ENCODE data around the gene BOC.

Gene BOC

GRCh38 chr3:113223475-113224281, 12.3 kb downstream of the BOC start:
- H3K9me3 ChIP-seq (ENCODE audit: control insufficient read depth in 1 of 2, low read length in 2 of 2) = no peaks in the 10 kb centered on the region
- peaks cover 4 to 8% of the 10 kb centered on the region in 2 donors for H3K4me1 ChIP-seq (ENCODE audit: control insufficient read depth in 1 of 2, insufficient read depth in 2 of 2, low read length in 2 of 2)
- H3K27me3 ChIP-seq (ENCODE audit: control insufficient read depth in 1 of 2, insufficient read depth in 2 of 2, low read length in 2 of 2) = no peaks in the 10 kb centered on the region
- H3K4me3 ChIP-seq (ENCODE audit: low read depth in 1 of 2, low read length in 2 of 2) = no peak overlapping the region
- no peak overlapping the region for H3K9ac ChIP-seq (ENCODE audit: low read depth in 1 of 2, low read length in 2 of 2)
- no peak overlapping the region for H3K27ac ChIP-seq (ENCODE audit: low read depth, low read length)
- H3K36me3 ChIP-seq (ENCODE audit: control insufficient read depth in 1 of 2, insufficient read depth in 2 of 2, low read length in 2 of 2) = no peaks in the 10 kb centered on the region

- peaks cover 4 to 8% of the 10 kb centered on the region in 2 donors for H3K4me1 ChIP-seq (ENCODE audit: control insufficient read depth in 1 of 2, insufficient read depth in 2 of 2, low read length in 2 of 2)
- H3K27ac ChIP-seq (ENCODE audit: low read depth, low read length) = no peak overlapping the region
Measured at GRCh38 chr3:113225286-113225685, 13.9 kb downstream of the BOC start.

GRCh38 chr3:113226491-113226890, 15.1 kb downstream of the BOC start:
- Histone ChIP-seq H3K9me3 (ENCODE audit: control insufficient read depth in 1 of 2, low read length in 2 of 2) (no peaks in the 10 kb centered on the region), H3K4me1 (ENCODE audit: control insufficient read depth in 1 of 2, insufficient read depth in 2 of 2, low read length in 2 of 2) (peaks cover 4 to 5% of the 10 kb centered on the region in 2 donors), H3K9ac (ENCODE audit: low read depth in 1 of 2, low read length in 2 of 2) (no peak overlapping the region), H3K4me3 (ENCODE audit: low read depth in 1 of 2, low read length in 2 of 2) (no peak overlapping the region), H3K36me3 (ENCODE audit: control insufficient read depth in 1 of 2, insufficient read depth in 2 of 2, low read length in 2 of 2) (no peaks in the 10 kb centered on the region), H3K27me3 (ENCODE audit: control insufficient read depth in 1 of 2, insufficient read depth in 2 of 2, low read length in 2 of 2) (no peaks in the 10 kb centered on the region), H3K27ac (ENCODE audit: low read depth, low read length) (no peak overlapping the region)

More at GRCh38 chr3:113225286-113225685, 13.9 kb downstream of the BOC start:
- Histone ChIP-seq H3K27me3 (ENCODE audit: control insufficient read depth in 1 of 2, insufficient read depth in 2 of 2, low read length in 2 of 2) (no peaks in the 10 kb centered on the region), H3K36me3 (ENCODE audit: control insufficient read depth in 1 of 2, insufficient read depth in 2 of 2, low read length in 2 of 2) (no peaks in the 10 kb centered on the region), H3K4me3 (ENCODE audit: low read depth in 1 of 2, low read length in 2 of 2) (no peak overlapping the region), H3K9me3 (ENCODE audit: control insufficient read depth in 1 of 2, low read length in 2 of 2) (no peaks in the 10 kb centered on the region), H3K9ac (ENCODE audit: low read depth in 1 of 2, low read length in 2 of 2) (no peak overlapping the region)

GRCh38 chr3:113227146-113227545, 15.8 kb downstream of the BOC start:
- H3K27me3 ChIP-seq (ENCODE audit: control insufficient read depth in 1 of 2, insufficient read depth in 2 of 2, low read length in 2 of 2) = no peaks in the 10 kb centered on the region
- no peak overlapping the region for H3K27ac ChIP-seq (ENCODE audit: low read depth, low read length)
- no peaks in the 10 kb centered on the region for H3K36me3 ChIP-seq (ENCODE audit: control insufficient read depth in 1 of 2, insufficient read depth in 2 of 2, low read length in 2 of 2)
- H3K4me1 ChIP-seq (ENCODE audit: control insufficient read depth in 1 of 2, insufficient read depth in 2 of 2, low read length in 2 of 2) = peaks cover 4 to 5% of the 10 kb centered on the region in 2 donors
- H3K9me3 ChIP-seq (ENCODE audit: control insufficient read depth in 1 of 2, low read length in 2 of 2) = no peaks in the 10 kb centered on the region
- no peak overlapping the region for H3K9ac ChIP-seq (ENCODE audit: low read depth in 1 of 2, low read length in 2 of 2)
- H3K4me3 ChIP-seq (ENCODE audit: low read depth in 1 of 2, low read length in 2 of 2) = no peak overlapping the region

GRCh38 chr3:113228498-113229286, 17.3 kb downstream of the BOC start:
- H3K36me3 ChIP-seq (ENCODE audit: control insufficient read depth in 1 of 2, insufficient read depth in 2 of 2, low read length in 2 of 2) = no peaks in the 10 kb centered on the region
- H3K27me3 ChIP-seq (ENCODE audit: control insufficient read depth in 1 of 2, insufficient read depth in 2 of 2, low read length in 2 of 2) = no peaks in the 10 kb centered on the region
- H3K9ac ChIP-seq (ENCODE audit: low read depth in 1 of 2, low read length in 2 of 2) = no peak overlapping the region
- peaks cover 3 to 4% of the 10 kb centered on the region in 2 donors for H3K4me1 ChIP-seq (ENCODE audit: control insufficient read depth in 1 of 2, insufficient read depth in 2 of 2, low read length in 2 of 2)
- H3K9me3 ChIP-seq (ENCODE audit: control insufficient read depth in 1 of 2, low read length in 2 of 2) = no peaks in the 10 kb centered on the region
- H3K4me3 ChIP-seq (ENCODE audit: low read depth in 1 of 2, low read length in 2 of 2) = no peak overlapping the region
- H3K27ac ChIP-seq (ENCODE audit: low read depth, low read length) = no peak overlapping the region

GRCh38 chr3:113231391-113231790, 20.0 kb downstream of the BOC start:
- no peak overlapping the region for H3K9ac ChIP-seq (ENCODE audit: low read depth in 1 of 2, low read length in 2 of 2)
- no peaks in the 10 kb centered on the region for H3K9me3 ChIP-seq (ENCODE audit: control insufficient read depth in 1 of 2, low read length in 2 of 2)
- H3K4me3 ChIP-seq (ENCODE audit: low read depth in 1 of 2, low read length in 2 of 2) = no peak overlapping the region
- H3K36me3 ChIP-seq (ENCODE audit: control insufficient read depth in 1 of 2, insufficient read depth in 2 of 2, low read length in 2 of 2) = no peaks in the 10 kb centered on the region
- no peak overlapping the region for H3K27ac ChIP-seq (ENCODE audit: low read depth, low read length)
- H3K27me3 ChIP-seq (ENCODE audit: control insufficient read depth in 1 of 2, insufficient read depth in 2 of 2, low read length in 2 of 2) = no peaks in the 10 kb centered on the region
- H3K4me1 ChIP-seq (ENCODE audit: control insufficient read depth in 1 of 2, insufficient read depth in 2 of 2, low read length in 2 of 2) = no peaks in the 10 kb centered on the region

- Histone ChIP-seq H3K9ac (ENCODE audit: low read depth in 1 of 2, low read length in 2 of 2) (no peak overlapping the region), H3K36me3 (ENCODE audit: control insufficient read depth in 1 of 2, insufficient read depth in 2 of 2, low read length in 2 of 2) (no peaks in the 10 kb centered on the region), H3K4me3 (ENCODE audit: low read depth in 1 of 2, low read length in 2 of 2) (no peak overlapping the region), H3K27ac (ENCODE audit: low read depth, low read length) (no peak overlapping the region), H3K9me3 (ENCODE audit: control insufficient read depth in 1 of 2, low read length in 2 of 2) (no peaks in the 10 kb centered on the region), H3K27me3 (ENCODE audit: control insufficient read depth in 1 of 2, insufficient read depth in 2 of 2, low read length in 2 of 2) (no peaks in the 10 kb centered on the region), H3K4me1 (ENCODE audit: control insufficient read depth in 1 of 2, insufficient read depth in 2 of 2, low read length in 2 of 2) (no peaks in the 10 kb centered on the region)
Measured at GRCh38 chr3:113231827-113232253, 20.5 kb downstream of the BOC start.

GRCh38 chr3:113232342-113232741, 21.0 kb downstream of the BOC start:
- no peaks in the 10 kb centered on the region for H3K36me3 ChIP-seq (ENCODE audit: control insufficient read depth in 1 of 2, insufficient read depth in 2 of 2, low read length in 2 of 2)
- H3K9ac ChIP-seq (ENCODE audit: low read depth in 1 of 2, low read length in 2 of 2) = no peak overlapping the region
- no peaks in the 10 kb centered on the region for H3K4me1 ChIP-seq (ENCODE audit: control insufficient read depth in 1 of 2, insufficient read depth in 2 of 2, low read length in 2 of 2)
- H3K9me3 ChIP-seq (ENCODE audit: control insufficient read depth in 1 of 2, low read length in 2 of 2) = no peaks in the 10 kb centered on the region
- no peak overlapping the region for H3K27ac ChIP-seq (ENCODE audit: low read depth, low read length)
- H3K27me3 ChIP-seq (ENCODE audit: control insufficient read depth in 1 of 2, insufficient read depth in 2 of 2, low read length in 2 of 2) = no peaks in the 10 kb centered on the region
- no peak overlapping the region for H3K4me3 ChIP-seq (ENCODE audit: low read depth in 1 of 2, low read length in 2 of 2)

- Histone ChIP-seq H3K27me3 (ENCODE audit: control insufficient read depth in 1 of 2, insufficient read depth in 2 of 2, low read length in 2 of 2) (no peaks in the 10 kb centered on the region), H3K4me3 (ENCODE audit: low read depth in 1 of 2, low read length in 2 of 2) (no peak overlapping the region), H3K4me1 (ENCODE audit: control insufficient read depth in 1 of 2, insufficient read depth in 2 of 2, low read length in 2 of 2) (no peaks in the 10 kb centered on the region), H3K27ac (ENCODE audit: low read depth, low read length) (no peak overlapping the region), H3K9me3 (ENCODE audit: control insufficient read depth in 1 of 2, low read length in 2 of 2) (no peaks in the 10 kb centered on the region), H3K36me3 (ENCODE audit: control insufficient read depth in 1 of 2, insufficient read depth in 2 of 2, low read length in 2 of 2) (no peaks in the 10 kb centered on the region), H3K9ac (ENCODE audit: low read depth in 1 of 2, low read length in 2 of 2) (no peak overlapping the region)
Measured at GRCh38 chr3:113233497-113233896, 22.1 kb downstream of the BOC start.

- Histone ChIP-seq H3K4me1 (ENCODE audit: control insufficient read depth in 1 of 2, insufficient read depth in 2 of 2, low read length in 2 of 2) (no peaks in the 10 kb centered on the region), H3K4me3 (ENCODE audit: low read depth in 1 of 2, low read length in 2 of 2) (no peak overlapping the region), H3K36me3 (ENCODE audit: control insufficient read depth in 1 of 2, insufficient read depth in 2 of 2, low read length in 2 of 2) (no peaks in the 10 kb centered on the region), H3K9ac (ENCODE audit: low read depth in 1 of 2, low read length in 2 of 2) (no peak overlapping the region), H3K27me3 (ENCODE audit: control insufficient read depth in 1 of 2, insufficient read depth in 2 of 2, low read length in 2 of 2) (no peaks in the 10 kb centered on the region), H3K27ac (ENCODE audit: low read depth, low read length) (no peak overlapping the region), H3K9me3 (ENCODE audit: control insufficient read depth in 1 of 2, low read length in 2 of 2) (no peaks in the 10 kb centered on the region)
Measured at GRCh38 chr3:113234028-113234427, 22.7 kb downstream of the BOC start.

Measured in duodenal mucosa (tissue), 2 donors.